ENCODE results near the gene ALDH3A2. TPM values are rescaled to one million over a fixed set of nuclear protein-coding genes. Genes with fewer than 3 reads are reported as not detected.

The ALDH3A2 gene
- 37.6 TPM for polyA plus RNA-seq (2012; ENCODE audit: insufficient read depth, insufficient read length)

- peak; percentile 77 for DNase-seq (ENCODE audit: low read depth, low spot score)
- peak within 1 kb of the TSS; percentile 73 for H3K4me3 ChIP-seq (ENCODE audit: low read length)
Observed at GRCh38 chr17:19648475-19649273, at the start of gene ALDH3A2. Gene ALDH3A2, plus strand, starts transcription at chr17:19648751. Its CDS starts 221 bp downstream, at chr17:19648972.

GRCh38 chr17:19610311-19610710 is 38.2 kb upstream of the ALDH3A2 start:
- DNase-seq (ENCODE audit: low read depth, low spot score), result no peak
- H3K4me3 ChIP-seq (ENCODE audit: low read length), result no peak overlapping the region

DNA sequence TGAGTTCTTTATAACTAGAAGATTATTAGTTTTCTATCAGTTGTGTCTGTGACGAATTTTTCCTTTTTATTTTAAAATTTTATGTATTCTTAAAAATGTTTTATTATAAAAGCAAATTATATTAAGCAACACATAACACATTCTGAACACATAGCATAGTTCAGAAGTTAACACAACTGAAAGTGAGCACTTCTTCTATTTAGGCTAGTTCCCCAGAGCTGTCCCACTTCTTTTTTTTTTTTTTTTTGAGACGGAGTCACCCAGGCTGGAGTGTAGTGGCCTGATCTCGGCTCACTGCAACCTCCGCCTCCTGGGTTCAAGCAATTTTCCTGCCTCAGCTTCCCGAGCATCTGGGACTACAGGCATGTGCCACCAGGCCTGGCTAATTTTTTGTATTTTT is 37.7 kb upstream of the ALDH3A2 start:
- H3K4me3 ChIP-seq (ENCODE audit: low read length), result no peak overlapping the region
- DNase-seq (ENCODE audit: low read depth, low spot score), result no peak

DNA sequence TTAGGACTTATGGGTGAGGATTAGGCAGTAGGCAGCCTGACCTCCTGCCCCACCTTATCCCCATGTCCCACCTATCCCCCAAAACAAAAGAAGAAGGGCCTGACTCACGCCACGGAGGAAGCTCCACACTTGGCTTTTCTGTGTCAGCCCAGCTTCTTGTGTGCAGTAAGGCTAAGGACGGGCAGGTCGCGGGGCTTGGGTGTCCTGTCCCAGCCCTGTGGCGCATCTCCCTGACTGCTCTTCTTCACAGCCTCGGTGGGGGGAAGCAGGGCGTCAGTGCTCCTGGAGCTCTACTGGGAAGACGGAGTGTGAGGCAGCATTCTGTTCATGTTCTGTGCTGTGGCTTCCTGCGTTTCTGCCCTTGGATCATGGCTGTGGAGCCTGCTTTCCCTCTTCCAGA is 34.6 kb upstream of the ALDH3A2 start:
- DNase-seq (ENCODE audit: low read depth, low spot score), result no peak

GRCh38 chr17:19614900-19615299 is 33.7 kb upstream of the ALDH3A2 start:
- DNase-seq (ENCODE audit: low read depth, low spot score), result no peak
- H3K4me3 ChIP-seq (ENCODE audit: low read length), result no peak overlapping the region

More for the DNA sequence above, 34.6 kb upstream of the ALDH3A2 start:
- H3K4me3 ChIP-seq (ENCODE audit: low read length), result no peak overlapping the region

GRCh38 chr17:19618015-19618414 is 30.5 kb upstream of the ALDH3A2 start:
- H3K4me3 ChIP-seq (ENCODE audit: low read length), result no peak overlapping the region
- DNase-seq (ENCODE audit: low read depth, low spot score), result no peak

GRCh38 chr17:19619705-19620325 is 28.7 kb upstream of the ALDH3A2 start:
- no peak overlapping the region for H3K4me3 ChIP-seq (ENCODE audit: low read length)

GRCh38 chr17:19621697-19622096 is 26.9 kb upstream of the ALDH3A2 start:
- DNase-seq (ENCODE audit: low read depth, low spot score), result no peak
- H3K4me3 ChIP-seq (ENCODE audit: low read length), result no peak overlapping the region

More at GRCh38 chr17:19619705-19620325, 28.7 kb upstream of the ALDH3A2 start:
- DNase-seq (ENCODE audit: low read depth, low spot score), result no peak

GRCh38 chr17:19626079-19626478 is 22.5 kb upstream of the ALDH3A2 start:
- DNase-seq (ENCODE audit: low read depth, low spot score), result no peak
- H3K4me3 ChIP-seq (ENCODE audit: low read length), result no peak overlapping the region

- DNase-seq (ENCODE audit: low read depth, low spot score), result no peak
- H3K4me3 ChIP-seq (ENCODE audit: low read length), result no peak overlapping the region
Observed at GRCh38 chr17:19629449-19629848, 19.1 kb upstream of the ALDH3A2 start.

DNA sequence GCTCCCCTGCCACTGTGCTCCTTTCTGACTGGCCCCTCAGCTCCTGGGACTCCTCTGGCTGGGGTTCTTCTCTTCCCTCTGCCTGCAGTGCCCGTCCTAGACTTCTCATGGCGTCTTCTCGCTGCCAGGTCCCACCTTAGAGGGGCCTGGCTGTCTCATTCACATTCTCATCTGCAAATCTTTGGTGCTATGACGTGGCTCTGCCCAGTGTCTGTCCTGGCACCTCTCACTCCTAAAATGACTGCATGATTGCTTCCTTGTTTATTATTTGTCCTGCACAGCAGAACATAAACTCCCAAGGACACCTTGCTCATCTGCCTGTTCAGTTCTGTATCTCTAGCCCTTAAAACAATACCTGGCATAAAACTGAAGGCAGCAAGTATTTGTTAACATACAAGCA is 18.5 kb upstream of the ALDH3A2 start:
- H3K4me3 ChIP-seq (ENCODE audit: low read length), result no peak overlapping the region
- no peak for DNase-seq (ENCODE audit: low read depth, low spot score)

DNA sequence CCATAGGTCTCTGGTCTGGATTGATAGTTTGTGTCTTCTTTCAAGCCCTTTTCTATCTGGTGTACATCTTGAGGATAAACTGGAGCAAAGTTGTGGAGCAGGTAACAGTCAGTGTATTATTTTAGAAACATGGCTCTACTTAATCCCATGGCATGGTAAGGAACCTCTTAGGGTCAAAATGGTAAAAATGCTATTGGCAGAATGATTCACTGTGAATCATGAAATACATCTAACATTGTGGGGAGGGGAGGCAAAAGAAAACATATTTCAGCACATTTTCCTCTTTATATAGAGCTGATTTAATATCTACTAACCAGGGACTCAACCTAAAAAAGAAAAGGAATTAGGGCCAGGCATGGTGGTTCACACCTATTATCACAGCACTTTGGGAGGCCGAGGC is 17.9 kb upstream of the ALDH3A2 start:
- no peak for DNase-seq (ENCODE audit: low read depth, low spot score)
- H3K4me3 ChIP-seq (ENCODE audit: low read length), result no peak overlapping the region

DNA sequence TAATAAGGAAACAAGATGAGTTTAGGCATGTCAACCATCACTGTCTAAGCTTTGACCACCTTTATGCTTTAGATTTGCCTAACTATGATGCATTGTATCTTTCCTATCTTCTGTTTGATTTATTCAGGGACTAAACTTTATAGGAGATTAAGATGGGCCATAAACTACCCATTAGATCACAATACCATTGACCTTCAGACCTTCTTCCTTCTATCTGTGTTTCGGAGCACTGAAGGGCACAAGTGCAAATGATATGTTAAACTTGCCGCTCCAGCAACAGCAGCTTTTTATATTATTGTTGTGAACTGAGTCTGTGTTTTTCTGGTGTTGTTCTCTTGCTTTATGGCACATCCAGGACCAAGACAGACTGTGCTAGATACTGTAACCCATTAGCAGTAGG is 16.6 kb upstream of the ALDH3A2 start:
- no peak for DNase-seq (ENCODE audit: low read depth, low spot score)
- H3K4me3 ChIP-seq (ENCODE audit: low read length), result no peak overlapping the region

- no peak overlapping the region for H3K4me3 ChIP-seq (ENCODE audit: low read length)
- no peak for DNase-seq (ENCODE audit: low read depth, low spot score)
Observed at GRCh38 chr17:19641687-19642372, 6.7 kb upstream of the ALDH3A2 start.

GRCh38 chr17:19642373-19642893 is 6.1 kb upstream of the ALDH3A2 start:
- no peak for DNase-seq (ENCODE audit: low read depth, low spot score)
- H3K4me3 ChIP-seq (ENCODE audit: low read length), result no peak overlapping the region

DNA sequence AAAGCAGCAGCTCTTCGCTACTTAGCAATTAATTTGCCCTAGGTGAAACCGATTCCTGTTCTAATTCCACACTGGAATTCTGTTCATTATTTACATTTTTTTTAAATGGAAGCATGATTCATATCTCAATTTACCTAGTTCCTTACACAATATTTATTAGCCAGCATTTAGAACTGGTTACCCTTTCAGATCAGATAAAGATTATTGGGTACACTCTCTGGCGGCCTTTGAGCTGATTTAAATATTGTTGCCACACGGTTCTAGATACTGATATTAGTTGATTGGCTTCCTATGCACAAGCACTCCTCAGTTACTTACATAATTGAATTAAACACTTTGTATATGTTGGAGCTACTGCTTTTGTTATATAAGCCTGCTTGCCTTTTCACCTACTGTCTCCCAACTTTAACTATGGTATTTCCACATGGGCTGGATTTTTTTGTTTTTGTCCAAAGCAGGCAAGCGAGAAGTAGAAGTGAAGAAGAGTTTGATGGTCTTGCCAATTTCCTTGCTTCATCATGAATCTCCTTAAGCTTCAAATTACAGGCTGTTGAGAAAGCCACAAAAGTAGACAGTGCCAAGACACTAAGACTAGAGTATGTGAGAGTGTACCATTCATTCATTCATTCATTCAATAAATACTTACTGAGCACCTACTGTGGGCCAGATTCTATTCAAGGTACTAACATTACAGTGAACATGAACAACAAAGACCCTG is 3.9 kb upstream of the ALDH3A2 start:
- H3K4me3 ChIP-seq (ENCODE audit: low read length), result no peak overlapping the region
- no peak for DNase-seq (ENCODE audit: low read depth, low spot score)

DNA sequence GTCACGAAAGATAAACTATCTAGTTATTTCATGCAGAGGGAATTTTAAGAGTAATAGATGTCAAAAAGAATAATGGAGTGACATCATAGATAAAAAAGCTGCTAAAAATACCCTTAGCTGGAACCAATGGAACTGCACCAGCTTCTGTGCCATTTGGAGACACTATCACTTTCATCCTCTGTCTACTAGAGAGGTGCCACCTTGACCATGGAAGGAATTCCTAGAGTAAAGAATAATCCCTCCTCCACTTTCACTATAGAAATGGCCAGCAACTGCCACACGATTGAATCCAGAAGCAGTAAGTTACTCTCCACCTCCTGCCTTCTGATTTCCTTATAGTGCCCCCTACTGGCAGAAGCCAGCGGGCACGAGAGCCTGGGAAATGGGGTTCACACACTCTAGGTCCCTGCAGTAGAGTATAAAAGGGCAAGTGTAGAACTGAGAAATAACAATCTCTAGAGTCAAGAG is 2.8 kb upstream of the ALDH3A2 start:
- peak; percentile 30 for DNase-seq (ENCODE audit: low read depth, low spot score)
- H3K4me3 ChIP-seq (ENCODE audit: low read length), result no peak overlapping the region

DNA sequence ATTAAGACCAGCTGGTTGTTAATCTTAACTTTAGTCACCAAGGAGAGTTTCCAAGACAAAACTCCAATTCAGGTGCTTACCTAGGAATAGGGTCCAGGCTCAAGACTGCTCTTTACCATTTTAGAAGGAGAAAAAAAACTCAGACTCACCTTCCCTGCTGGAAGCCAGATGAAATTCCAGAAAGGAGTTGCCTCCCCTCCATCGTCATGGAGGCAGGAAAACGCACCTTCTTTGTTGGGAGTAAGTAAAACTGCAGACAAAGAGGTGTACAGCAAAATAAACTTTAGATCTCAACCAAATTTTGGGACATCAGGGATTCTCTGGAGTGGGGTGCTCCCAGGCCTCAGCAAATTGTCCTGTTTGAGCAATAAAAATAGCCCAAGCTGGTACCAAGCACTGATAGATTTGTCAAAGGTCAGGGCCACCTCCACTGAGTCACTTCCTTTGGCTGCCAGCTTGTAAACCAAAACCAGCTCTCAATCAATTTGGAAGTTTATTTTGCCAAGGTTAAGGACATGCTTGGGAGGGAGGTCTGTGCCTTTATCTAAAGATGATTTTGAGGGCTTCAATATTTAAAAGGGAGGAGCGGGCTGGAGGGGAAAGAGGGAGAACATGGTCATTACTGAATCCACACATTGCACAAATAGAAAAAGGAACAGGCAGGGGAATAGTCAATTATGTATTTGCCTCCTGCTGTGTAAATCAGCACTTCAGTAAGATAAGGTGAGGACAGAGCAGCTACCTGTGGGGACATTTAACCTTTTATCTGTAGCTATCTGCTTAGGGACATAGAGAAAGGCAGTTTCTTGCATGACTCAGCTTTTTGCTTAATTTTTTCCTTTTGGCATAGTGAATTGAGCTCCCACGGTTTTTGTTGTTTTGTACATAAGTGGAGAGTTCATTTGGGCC is 1.5 kb upstream of the ALDH3A2 start:
- no peak overlapping the region for H3K4me3 ChIP-seq (ENCODE audit: low read length)
- DNase-seq (ENCODE audit: low read depth, low spot score), result no peak

All from Jurkat, Clone E6-1 (cell line).